Testis (tissue), 2 donors: ENCODE results near the gene MAP2K7.

Experiments
- POLR2A ChIP-seq: fragments of 450-650 bp; IDR thresholded peaks from one replicate; pipeline ENCODE4 v1.6.1; 2017; ENCODE audit warnings: antibody characterized with exemption, mild to moderate bottlenecking, moderate library complexity
- TF ChIP-seq, protein P1 (sequence below), 3 experiments: fragments of 450-650 bp in 2 of 3; fragments of 200-600 bp in 1 of 3; sonication (generic) in 1 of 3; IDR thresholded peaks; one replicate each; pipeline ENCODE4 v1.5.1; 2016 to 2019; ENCODE audit warnings: antibody characterized with exemption in 3 of 3, mild to moderate bottlenecking in 2 of 3, moderate library complexity in 1 of 3

DNA sequence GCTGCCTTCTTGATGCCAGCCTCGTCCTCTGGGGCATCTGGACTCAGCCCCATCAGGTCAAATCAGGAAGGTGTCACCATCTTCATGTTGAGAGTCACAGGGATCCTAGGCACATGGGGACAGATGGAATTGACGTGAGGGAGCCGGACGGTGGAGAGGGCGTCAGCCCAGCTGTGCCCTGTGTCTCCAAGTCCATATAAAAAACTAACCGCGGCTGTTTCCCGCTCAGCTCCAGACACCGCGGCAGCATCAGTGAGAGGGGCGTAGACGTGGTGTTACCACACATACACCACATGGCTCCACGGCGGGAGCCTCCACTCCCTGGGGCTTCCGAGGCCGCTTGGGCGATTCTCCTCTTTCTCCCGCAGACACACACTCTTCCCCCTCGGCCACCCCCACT is 23.8 kb upstream of the MAP2K7 start:
- TF ChIP-seq, protein P1, sequence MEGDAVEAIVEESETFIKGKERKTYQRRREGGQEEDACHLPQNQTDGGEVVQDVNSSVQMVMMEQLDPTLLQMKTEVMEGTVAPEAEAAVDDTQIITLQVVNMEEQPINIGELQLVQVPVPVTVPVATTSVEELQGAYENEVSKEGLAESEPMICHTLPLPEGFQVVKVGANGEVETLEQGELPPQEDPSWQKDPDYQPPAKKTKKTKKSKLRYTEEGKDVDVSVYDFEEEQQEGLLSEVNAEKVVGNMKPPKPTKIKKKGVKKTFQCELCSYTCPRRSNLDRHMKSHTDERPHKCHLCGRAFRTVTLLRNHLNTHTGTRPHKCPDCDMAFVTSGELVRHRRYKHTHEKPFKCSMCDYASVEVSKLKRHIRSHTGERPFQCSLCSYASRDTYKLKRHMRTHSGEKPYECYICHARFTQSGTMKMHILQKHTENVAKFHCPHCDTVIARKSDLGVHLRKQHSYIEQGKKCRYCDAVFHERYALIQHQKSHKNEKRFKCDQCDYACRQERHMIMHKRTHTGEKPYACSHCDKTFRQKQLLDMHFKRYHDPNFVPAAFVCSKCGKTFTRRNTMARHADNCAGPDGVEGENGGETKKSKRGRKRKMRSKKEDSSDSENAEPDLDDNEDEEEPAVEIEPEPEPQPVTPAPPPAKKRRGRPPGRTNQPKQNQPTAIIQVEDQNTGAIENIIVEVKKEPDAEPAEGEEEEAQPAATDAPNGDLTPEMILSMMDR (IDR thresholded peaks at IDR 0.05), result no peak
- no peak for TF ChIP-seq POLR2A
